GM12892 (cell line): ENCODE data around the gene PTGS2.

Experiments used
- POLR2AphosphoS5 ChIP-seq: IDR thresholded peaks from 2 replicates; pipeline ENCODE4 v1.6.1; 2011; ENCODE audit warnings: low read depth, low read length, control low read depth
- TAF1 ChIP-seq: IDR thresholded peaks from 2 replicates; pipeline ENCODE4 v1.6.1; 2011; ENCODE audit warnings: low read depth, mild to moderate bottlenecking, control low read depth, low read length, borderline replicate concordance

DNA sequence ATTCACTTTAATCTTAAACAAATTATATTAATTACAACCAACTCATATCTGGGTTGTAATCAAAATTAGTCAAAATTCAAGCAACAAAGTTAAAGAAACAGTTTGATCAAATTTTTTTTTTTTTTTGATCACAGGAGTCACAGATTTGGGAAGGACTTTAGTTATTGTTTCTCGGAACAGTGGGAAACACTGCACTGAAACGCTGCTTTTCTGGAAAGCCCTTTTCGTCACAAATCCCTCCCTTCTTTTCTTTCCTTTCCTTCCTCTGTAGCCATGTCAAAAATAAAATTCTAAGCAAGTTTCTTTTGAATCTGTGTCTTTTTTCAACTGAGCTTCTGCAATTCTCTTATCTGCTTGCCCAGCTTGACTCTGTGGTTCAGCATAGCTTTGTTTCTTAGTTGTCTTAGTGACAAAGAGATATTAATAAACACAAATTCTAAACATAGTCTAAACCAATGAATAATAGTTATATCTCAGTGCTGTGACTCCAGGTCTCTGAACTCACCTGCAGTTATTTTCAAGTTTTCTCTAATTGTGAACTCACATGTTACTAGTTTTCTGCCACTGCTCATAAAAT, 53.8 kb downstream of the PTGS2 start:
- TF ChIP-seq TAF1 (no peak), POLR2AphosphoS5 (no peak)
